HUES48 (cell line): ENCODE measurements around the gene CCDC78.

ENCODE experiments used
- H3K27ac ChIP-seq: one replicate; pipeline ENCODE4 v1.7.0; 2013; ENCODE audit warnings: low read depth, low read length, inconsistent platforms
- H3K27me3 ChIP-seq: 2 replicates; pipeline ENCODE4 v1.6.1; 2013; ENCODE audit warnings: mild to moderate bottlenecking, low read length; ENCODE audit not compliant: control insufficient read depth, insufficient read depth
- H3K36me3 ChIP-seq: 2 replicates; pipeline ENCODE4 v1.6.1; 2013; ENCODE audit warnings: low read length; ENCODE audit not compliant: control insufficient read depth, insufficient read depth
- H3K4me1 ChIP-seq: 2 replicates; pipeline ENCODE4 v1.6.1; 2013; ENCODE audit warnings: mild to moderate bottlenecking, low read length; ENCODE audit not compliant: control insufficient read depth, insufficient read depth
- H3K4me3 ChIP-seq: 2 replicates; pipeline ENCODE4 v1.5.1; 2013; ENCODE audit warnings: mild to moderate bottlenecking, low read depth, low read length
- H3K9ac ChIP-seq: 2 replicates; pipeline ENCODE4 v1.6.1; 2013; ENCODE audit warnings: mild to moderate bottlenecking, low read depth, low read length, moderate library complexity
- H3K9me3 ChIP-seq: 2 replicates; pipeline ENCODE4 v1.6.1; 2013; ENCODE audit warnings: low read length; ENCODE audit not compliant: control insufficient read depth, insufficient read depth

CCDC78 gene

GRCh38 chr16:728131-728889 is 2.1 kb upstream of the CCDC78 start:
- H3K9me3 ChIP-seq = no peaks in the 10 kb centered on the region
- H3K27ac ChIP-seq = no peak overlapping the region

GRCh38 chr16:727291-727977 is 1.2 kb upstream of the CCDC78 start:
- Histone ChIP-seq H3K27me3 (no peaks in the 10 kb centered on the region; the same call in 1 of the 2 replicates), H3K9ac (no peak overlapping the region; the same call in 1 of the 2 replicates), H3K9me3 (no peaks in the 10 kb centered on the region), H3K4me3 (peak overlapping the region; percentile 66), H3K4me1 (peaks cover 3% of the 10 kb centered on the region; the same call in 1 of the 2 replicates), H3K36me3 (peaks cover 16% of the 10 kb centered on the region; the same call in 1 of the 2 replicates), H3K27ac (no peak overlapping the region)

More at GRCh38 chr16:728131-728889, 2.1 kb upstream of the CCDC78 start:
- H3K27me3 ChIP-seq = no peaks in the 10 kb centered on the region; the same call in 1 of the 2 replicates
- peak overlapping the region; percentile 66 for H3K4me3 ChIP-seq
- peak overlapping the region; percentile 19; the same call in 1 of the 2 replicates for H3K9ac ChIP-seq
- peaks cover 21% of the 10 kb centered on the region; the same call in 1 of the 2 replicates for H3K36me3 ChIP-seq
- peaks cover 3% of the 10 kb centered on the region; the same call in 1 of the 2 replicates for H3K4me1 ChIP-seq

- no peaks in the 10 kb centered on the region for H3K9me3 ChIP-seq
- peak overlapping the region; percentile 66; the same call in 1 of the 2 replicates for H3K4me3 ChIP-seq
- H3K36me3 ChIP-seq = peaks cover 7% of the 10 kb centered on the region; the same call in 1 of the 2 replicates
- H3K9ac ChIP-seq = no peak overlapping the region
- peaks cover 3% of the 10 kb centered on the region; the same call in 1 of the 2 replicates for H3K4me1 ChIP-seq
- peak overlapping the region; percentile 42 for H3K27ac ChIP-seq
- no peaks in the 10 kb centered on the region; the same call in 1 of the 2 replicates for H3K27me3 ChIP-seq
These were observed 130 bp downstream of the CCDC78 start for GRCh38 chr16:726188-726437.

- no peak overlapping the region for H3K9ac ChIP-seq
- H3K9me3 ChIP-seq = no peaks in the 10 kb centered on the region
- H3K36me3 ChIP-seq = peaks cover 2% of the 10 kb centered on the region; the same call in 1 of the 2 replicates
- peak overlapping the region; percentile 66; the same call in 1 of the 2 replicates for H3K4me3 ChIP-seq
- H3K27me3 ChIP-seq = no peaks in the 10 kb centered on the region; the same call in 1 of the 2 replicates
- no peak overlapping the region for H3K27ac ChIP-seq
- H3K4me1 ChIP-seq = peaks cover 3% of the 10 kb centered on the region; the same call in 1 of the 2 replicates
These were observed 618 bp downstream of the CCDC78 start for GRCh38 chr16:725463-726187.

DNA sequence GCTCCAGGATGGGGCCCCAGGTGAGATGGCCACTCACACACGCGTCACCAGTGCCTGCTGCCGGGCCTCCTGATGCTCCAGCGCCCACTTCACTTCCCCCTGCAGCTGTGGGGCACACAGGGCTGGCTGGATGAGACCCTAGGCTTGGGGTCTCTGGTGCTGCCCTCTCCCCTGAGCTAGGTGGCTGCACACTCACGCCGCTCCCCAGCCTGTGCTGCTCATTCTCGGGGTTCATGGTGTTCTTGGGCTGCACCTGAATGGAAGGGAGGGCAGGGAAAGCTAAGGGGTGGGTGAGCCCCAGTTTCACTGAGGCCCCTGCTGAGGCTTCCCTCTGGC is 1.2 kb downstream of the CCDC78 start:
- no peaks in the 10 kb centered on the region for H3K36me3 ChIP-seq
- H3K27ac ChIP-seq = no peak overlapping the region
- peaks cover 6% of the 10 kb centered on the region for H3K4me1 ChIP-seq

DNA sequence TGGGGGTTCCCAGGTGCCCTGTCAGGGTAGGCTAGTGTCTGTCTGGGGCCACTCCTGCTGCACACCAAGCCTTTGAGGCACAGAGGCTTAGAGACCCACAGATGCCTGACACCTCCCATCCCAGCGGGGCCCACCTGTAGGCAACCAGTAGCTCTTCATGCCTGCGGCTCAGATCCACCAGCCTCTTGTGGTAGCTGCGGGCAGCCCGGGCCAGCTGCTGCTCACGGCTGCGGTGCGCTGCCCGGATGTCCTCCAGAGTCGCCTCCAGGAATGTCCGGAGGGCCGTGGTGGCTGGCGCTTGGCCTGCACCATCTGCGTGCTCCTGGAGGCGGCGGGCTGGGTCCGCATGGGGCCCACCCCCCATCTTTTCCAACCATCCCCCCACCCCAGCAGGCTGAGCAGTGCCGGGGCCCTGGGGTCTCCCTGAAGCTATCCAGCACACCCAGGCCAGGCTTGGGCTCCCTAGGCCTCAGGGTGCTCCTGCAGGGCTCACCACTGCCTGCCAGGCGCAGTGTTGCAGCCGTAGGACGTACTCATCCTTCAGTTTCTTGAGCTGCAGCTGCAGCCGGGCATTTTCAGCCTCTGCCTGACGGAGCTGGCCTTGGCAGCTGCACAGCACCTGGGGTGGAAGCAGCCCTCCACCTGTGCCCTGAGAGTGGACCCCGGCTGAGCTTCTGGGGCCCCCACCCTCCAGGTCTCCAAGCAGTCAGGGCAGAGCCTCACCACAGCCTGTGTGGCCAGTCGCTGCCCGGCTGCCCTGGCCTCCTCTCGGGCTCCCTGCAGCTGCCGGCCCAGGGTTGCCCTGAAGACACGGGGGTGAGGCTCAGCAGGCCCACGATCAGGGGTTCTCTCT is 1.8 kb downstream of the CCDC78 start:
- no peak overlapping the region for H3K9ac ChIP-seq
- H3K27me3 ChIP-seq = no peaks in the 10 kb centered on the region; the same call in 1 of the 2 replicates
- H3K27ac ChIP-seq = no peak overlapping the region
- H3K4me3 ChIP-seq = no peak overlapping the region
- H3K36me3 ChIP-seq = no peaks in the 10 kb centered on the region
- no peaks in the 10 kb centered on the region for H3K9me3 ChIP-seq
- H3K4me1 ChIP-seq = peaks cover 12% of the 10 kb centered on the region

More for the DNA sequence above, 1.2 kb downstream of the CCDC78 start:
- Histone ChIP-seq H3K4me3 (no peak overlapping the region), H3K9me3 (no peaks in the 10 kb centered on the region), H3K9ac (no peak overlapping the region), H3K27me3 (no peaks in the 10 kb centered on the region; the same call in 1 of the 2 replicates)

DNA sequence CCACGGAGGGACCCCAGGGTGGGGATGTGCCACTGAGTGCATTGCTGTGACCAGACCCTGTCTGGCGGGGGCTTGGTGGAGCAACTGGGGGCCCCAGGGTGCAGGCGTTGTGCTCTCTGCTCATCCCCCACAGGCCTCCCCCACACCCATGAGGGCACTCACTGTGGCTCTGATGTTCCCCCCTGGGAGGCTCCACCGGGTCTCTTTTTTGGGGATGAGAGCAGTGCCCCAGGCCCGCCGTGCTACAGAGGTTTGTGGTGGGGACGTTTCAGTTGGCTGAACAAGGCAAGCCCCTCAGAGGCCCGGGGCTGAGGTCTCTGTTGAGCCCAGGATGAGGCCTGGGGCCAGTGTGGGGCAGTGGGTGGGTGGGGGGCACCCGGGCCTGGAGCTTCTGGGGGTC is 2.5 kb downstream of the CCDC78 start:
- H3K4me1 ChIP-seq = peaks cover 15% of the 10 kb centered on the region
- no peak overlapping the region for H3K27ac ChIP-seq
- H3K9ac ChIP-seq = no peak overlapping the region

DNA sequence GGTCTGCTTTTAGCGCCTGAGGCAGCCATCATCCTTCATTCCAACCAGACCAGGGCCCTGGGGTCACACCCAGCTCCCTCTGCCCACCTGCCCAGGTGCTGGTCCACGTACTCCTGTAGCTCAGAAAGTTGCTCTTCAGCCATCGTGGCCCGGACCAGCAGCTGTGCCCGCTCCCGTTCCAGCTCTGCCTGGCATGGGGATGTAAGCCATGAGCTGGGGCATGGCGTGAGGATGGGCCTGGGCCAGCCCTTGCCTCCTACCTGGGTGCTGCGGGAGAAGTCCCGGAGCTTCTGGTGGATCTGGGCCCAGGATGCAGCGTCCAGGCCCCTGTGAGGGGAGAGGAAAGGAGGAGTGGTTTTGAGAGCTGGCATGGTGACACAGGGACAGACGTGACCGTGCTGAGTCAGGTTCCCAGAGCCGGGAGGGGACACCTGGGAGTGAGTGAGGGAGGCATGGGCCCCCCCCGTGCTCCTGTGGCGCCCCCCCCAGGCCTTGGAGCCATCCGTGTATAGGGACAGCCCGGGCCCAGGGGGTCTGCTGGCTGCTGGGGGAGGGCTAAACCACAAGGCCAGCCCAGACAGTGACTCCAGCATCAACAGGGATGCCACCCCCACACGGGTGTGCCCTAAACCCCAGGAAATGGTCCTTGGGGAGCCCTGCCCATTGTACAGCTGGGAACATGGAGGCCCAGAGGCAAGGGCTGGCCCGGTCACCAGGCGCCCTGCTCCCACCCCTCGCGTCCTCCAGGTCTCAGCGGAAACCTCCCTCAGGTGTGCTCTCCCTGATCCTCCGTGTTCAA is 3.2 kb downstream of the CCDC78 start:
- no peaks in the 10 kb centered on the region for H3K36me3 ChIP-seq
- no peak overlapping the region for H3K27ac ChIP-seq
- peaks cover 18% of the 10 kb centered on the region for H3K4me1 ChIP-seq
- H3K4me3 ChIP-seq = no peak overlapping the region
- H3K9ac ChIP-seq = no peak overlapping the region
- H3K9me3 ChIP-seq = no peaks in the 10 kb centered on the region
- H3K27me3 ChIP-seq = peaks cover 9% of the 10 kb centered on the region; the same call in 1 of the 2 replicates

More for the DNA sequence above, 2.5 kb downstream of the CCDC78 start:
- peaks cover 5% of the 10 kb centered on the region; the same call in 1 of the 2 replicates for H3K27me3 ChIP-seq
- H3K9me3 ChIP-seq = no peaks in the 10 kb centered on the region
- no peaks in the 10 kb centered on the region for H3K36me3 ChIP-seq
- no peak overlapping the region for H3K4me3 ChIP-seq

- Histone ChIP-seq H3K9me3 (no peaks in the 10 kb centered on the region), H3K27me3 (peaks cover 9% of the 10 kb centered on the region; the same call in 1 of the 2 replicates), H3K4me1 (peaks cover 15% of the 10 kb centered on the region), H3K9ac (no peak overlapping the region), H3K27ac (no peak overlapping the region), H3K36me3 (no peaks in the 10 kb centered on the region), H3K4me3 (peak overlapping the region; percentile 96; the same call in 1 of the 2 replicates)
These were observed 4.3 kb downstream of the CCDC78 start for GRCh38 chr16:721765-722540.
